CD4-positive, CD25-positive, alpha-beta regulatory T cell (primary cell): ENCODE results near the gene OSBPL3. TPM values are rescaled to one million over a fixed set of nuclear protein-coding genes. Genes with fewer than 3 reads are reported as not detected.

Source experiments
- polyA plus RNA-seq, 4 donors: library from polyadenylated mRNA; unstranded; fragments of 300-500 nt; fragmentation: Illumina TruSeq; gene quantifications; one replicate each; pipeline ENCODE4 v1.2.3, GENCODE V29; 2021
- total RNA-seq: library from RNA; stranded (reverse); gene quantifications from one replicate; pipeline ENCODE4 v1.2.3, GENCODE V29; 2022

The OSBPL3 gene
- total and polyA plus RNA-seq, 5 donors from 2014 or later = 9.1 to 43.0 (median 14.3) TPM

Other genes starting within 250 kb of the OSBPL3 start
- not detected for gene GSDME, start 222.7 kb downstream of the OSBPL3 start, total RNA-seq
- gene GSDME, start 222.7 kb downstream of the OSBPL3 start, polyA plus RNA-seq = under 1 TPM in 3 of 4 donors, not detected in 1; 0.15 to 0.55 (median 0.38) TPM
- gene CYCS, start 145.1 kb upstream of the OSBPL3 start, total RNA-seq = 186 TPM
- gene CYCS, start 145.1 kb upstream of the OSBPL3 start, polyA plus RNA-seq = 100 to 1,000 TPM; 119 to 161 (median 136) TPM
- gene NPVF, start 248.3 kb upstream of the OSBPL3 start, total RNA-seq = not detected
- not detected for gene NPVF, start 248.3 kb upstream of the OSBPL3 start, polyA plus RNA-seq